HG03460 (cell line): ENCODE results near the gene HK2.
"Not testable (repeated sequence)": the region's sequence is repeated elsewhere in the genome, so short reads cannot be mapped to it uniquely, and the experiment has no call there.

Experiments
- ATAC-seq: cut with Tn5 transposase; IDR thresholded peaks from one replicate; pipeline ENCODE4 v1.9.1; 2021; ENCODE audit not compliant: unreplicated experiment

HK2 gene

DNA sequence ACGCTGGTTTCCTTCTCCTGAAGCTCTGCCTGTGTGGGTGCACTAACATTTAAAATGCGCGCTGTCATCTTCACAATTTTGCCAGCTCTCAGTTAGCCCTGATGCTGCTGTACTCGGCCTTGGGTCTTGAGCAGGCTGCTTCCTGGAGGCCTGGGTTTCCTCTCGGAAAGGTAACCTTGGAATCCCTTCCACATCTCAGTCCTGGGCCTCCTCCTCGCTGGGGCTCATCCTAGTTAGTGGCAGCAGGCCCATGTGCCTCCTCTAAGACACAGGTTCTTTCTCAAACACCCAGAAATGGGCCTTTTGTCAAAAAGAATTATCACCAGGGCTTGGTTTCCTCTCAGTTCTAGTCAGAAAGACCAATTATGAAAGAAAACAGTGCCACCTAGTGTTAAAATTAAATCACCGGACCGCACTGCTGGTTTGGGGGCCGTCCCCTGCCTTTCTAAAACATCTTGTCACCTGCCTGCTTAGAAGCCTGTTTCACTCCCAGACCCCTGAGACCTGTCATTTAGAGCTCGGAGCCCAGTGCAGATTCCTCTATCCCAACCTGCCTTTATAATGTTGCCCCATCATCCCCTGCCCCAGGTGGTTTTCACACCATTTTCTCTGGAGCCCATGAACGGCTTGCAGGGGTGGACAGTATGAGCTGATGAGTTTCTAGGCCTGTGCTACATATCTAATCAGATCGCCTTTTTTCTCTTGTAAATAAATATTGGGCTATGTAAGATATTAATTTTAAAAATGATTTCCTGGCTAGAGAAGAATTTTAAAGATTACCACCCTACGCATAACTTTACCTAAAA is 42.4 kb downstream of the HK2 start:
- peak; percentile 73 for ATAC-seq

DNA sequence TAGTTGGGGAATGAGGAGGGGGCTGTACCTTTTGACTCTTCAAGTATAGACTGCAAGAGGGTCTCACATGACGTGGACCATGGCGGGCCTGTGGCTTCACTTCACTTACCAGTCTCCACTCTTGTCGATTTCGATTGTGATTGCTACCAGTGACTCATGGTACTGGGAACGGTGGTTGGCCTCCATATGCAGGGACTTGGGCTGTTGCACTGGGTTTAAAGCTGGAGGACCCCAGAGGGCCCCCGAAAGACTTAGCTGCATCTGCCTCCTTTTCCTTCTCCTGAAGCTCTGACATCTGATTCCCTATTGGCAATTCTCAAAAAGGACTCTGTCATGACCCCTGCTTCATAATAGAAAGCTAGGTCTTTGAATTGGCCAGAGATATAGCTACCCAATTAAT is 43.4 kb downstream of the HK2 start:
- ATAC-seq, result no peak

DNA sequence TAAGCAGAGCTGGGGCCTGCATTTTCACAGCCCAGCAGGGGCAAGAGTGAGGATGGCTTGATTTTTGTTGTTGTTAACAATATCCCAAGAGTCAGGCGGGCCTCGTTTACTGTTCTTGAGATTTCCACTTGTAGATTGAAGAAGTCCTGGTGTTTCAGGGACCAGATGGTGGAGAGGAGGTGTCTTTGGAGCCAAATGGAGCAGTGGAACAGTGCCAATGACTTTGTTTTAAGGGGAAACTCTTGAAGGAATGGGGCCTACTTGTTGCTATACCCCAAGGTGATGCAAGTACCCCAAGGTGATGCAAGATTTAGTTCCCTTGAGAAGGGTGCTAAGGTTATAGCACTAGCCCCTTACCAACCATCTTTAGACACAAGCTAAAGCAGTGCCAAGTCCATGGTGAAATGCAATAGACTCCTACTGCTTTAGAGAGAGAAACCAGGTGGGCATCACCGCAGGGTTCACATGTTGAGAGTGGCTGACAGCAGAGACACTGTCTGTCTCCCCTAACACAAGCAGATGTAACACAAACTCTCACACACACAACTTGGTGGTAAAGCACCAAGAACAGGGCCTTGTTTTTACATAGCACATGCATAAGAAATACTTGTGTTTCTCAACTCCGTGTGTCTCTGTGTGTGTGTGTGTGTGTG is 44.0 kb downstream of the HK2 start:
- no peak for ATAC-seq

DNA sequence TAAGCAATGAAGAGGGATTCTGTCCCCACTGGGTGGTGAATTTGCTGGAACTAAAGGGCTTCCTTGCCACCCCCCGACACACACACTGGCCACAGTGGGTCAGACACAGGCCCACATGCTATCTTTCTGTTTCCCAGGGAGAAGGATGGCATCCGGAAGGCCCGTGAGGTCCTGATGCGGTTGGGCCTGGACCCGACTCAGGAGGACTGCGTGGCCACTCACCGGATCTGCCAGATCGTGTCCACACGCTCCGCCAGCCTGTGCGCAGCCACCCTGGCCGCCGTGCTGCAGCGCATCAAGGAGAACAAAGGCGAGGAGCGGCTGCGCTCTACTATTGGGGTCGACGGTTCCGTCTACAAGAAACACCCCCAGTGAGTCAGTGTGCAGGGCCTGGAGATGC is 44.6 kb downstream of the HK2 start:
- ATAC-seq, result no peak

DNA sequence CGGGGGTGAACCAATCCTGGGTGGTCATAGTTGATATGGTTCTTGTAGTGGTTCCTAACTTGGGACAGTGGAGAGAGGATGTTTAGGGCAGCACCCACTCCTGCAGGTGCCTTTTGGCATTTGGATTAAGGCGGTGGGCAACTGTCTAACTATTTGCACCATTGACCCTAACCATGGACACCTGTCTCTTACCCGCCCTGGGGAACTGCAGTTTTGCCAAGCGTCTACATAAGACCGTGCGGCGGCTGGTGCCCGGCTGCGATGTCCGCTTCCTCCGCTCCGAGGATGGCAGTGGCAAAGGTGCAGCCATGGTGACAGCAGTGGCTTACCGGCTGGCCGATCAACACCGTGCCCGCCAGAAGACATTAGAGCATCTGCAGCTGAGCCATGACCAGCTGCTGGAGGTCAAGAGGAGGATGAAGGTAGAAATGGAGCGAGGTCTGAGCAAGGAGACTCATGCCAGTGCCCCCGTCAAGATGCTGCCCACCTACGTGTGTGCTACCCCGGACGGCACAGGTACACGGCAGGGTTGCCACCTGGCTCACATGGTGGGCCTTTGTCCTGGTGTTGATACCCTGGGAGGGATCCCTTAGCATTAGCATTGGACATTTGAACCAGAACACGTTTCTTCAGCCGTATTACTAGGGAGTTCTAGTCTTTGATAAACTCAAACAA is 46.3 kb downstream of the HK2 start:
- ATAC-seq, result no peak

DNA sequence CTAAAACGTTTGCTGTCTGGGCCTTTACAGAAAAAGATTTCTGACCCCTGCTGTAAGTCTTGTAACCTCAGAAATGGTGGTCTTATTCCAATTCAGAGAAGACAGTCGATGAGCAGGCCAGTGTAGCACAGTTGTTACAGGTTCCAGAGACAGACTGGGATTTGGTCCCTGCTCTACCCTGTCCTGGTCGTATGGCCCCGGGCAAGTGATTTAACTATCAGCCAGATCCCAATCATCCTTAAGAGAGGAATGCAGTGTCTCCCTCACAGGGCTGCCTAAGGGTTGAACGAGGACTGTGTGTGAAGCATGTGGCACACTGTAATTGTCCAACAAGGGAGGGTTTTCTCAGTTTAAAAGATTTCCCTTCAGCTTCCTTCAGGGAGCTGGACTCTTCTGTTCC is 47.2 kb downstream of the HK2 start:
- ATAC-seq, result no peak

DNA sequence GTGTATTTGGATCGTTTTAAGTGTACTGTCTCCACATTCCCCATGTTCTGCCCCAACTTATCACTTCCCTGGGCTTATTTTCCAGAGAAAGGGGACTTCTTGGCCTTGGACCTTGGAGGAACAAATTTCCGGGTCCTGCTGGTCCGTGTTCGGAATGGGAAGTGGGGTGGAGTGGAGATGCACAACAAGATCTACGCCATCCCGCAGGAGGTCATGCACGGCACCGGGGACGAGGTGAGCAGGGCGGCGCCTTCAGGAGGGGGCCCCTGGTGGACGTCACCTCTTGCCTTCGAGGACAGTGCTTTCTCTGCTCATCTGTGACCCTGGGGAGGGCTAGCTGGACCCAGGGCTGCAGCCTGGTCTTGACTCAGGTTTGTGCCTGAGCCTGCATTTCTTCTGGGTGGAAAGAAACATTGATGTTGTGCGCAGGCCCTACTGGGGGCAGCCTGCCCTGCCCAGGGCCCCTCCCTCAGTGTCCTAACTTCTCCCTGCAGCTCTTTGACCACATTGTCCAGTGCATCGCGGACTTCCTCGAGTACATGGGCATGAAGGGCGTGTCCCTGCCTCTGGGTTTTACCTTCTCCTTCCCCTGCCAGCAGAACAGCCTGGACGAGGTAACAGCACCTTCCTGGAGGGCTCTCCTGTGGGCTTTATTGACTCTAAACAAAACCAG is 47.8 kb downstream of the HK2 start:
- ATAC-seq, result no peak

DNA sequence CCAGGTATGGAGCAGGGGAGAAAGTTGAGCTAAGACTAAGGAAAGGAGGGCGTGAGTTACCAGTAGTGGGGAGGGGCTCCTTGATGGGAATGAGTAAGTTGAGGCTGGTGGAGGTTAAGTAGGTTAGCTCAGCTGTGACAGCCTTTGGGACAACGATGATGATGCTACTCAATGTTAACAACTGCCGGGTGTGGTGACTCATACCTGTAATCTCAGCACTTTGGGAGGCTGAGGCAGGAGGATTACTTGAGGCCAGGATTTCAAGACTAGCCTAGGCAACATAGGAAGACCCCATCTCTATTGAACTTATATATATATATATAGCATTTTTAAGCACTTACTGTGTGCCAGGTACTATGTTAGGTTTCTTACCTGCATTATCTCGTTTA is 48.4 kb downstream of the HK2 start:
- no peak for ATAC-seq

DNA sequence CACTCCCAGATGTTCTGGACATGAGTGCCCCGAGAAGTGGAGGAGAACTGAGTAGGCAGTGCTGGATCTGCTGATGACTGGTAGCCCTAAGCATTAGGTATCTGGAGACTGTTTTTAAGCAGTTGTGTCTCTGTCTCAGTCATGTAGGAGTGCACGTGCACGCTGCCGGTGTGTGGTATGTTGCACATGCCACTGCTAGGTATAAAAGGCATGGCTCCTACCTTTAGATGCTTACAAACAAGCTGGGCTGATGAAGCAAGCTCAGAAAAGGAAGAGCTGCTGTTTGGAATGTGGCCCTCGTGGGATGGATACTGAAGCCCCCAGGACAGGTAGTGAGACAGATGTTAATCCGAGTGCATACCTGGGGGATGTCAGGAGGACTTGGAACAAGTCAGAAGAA is 49.1 kb downstream of the HK2 start:
- no peak for ATAC-seq

DNA sequence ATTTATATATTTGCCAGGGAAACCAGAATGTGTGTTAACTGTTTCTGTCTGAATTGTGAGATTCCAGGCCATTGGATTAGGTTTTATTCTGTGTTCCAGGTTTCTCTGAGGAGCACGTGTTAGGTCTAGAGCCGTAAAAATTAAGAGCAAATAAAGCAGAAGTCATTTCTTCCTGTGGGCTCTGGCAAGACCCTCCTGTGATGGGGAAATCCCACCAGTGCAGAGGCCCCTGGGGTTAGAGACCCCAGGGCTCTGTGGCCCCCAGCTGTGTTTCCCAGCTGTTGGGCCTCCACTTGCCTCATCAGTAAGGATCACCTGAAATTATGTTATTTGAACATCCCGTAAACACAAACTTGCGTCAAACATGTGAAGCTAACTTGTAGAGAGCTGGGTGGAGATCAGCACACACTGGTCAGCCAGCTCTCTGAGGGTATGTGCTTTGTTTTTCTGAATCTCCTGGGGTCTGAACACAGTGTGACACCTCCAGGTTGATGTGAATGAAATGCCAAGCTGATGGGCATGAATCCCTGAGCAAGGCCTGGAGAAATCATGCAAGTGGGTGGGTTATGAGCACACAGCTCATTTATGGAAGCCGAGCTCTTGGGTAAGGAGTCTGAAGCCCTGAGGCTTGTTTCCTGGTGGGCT is 50.3 kb downstream of the HK2 start:
- ATAC-seq, result no peak

DNA sequence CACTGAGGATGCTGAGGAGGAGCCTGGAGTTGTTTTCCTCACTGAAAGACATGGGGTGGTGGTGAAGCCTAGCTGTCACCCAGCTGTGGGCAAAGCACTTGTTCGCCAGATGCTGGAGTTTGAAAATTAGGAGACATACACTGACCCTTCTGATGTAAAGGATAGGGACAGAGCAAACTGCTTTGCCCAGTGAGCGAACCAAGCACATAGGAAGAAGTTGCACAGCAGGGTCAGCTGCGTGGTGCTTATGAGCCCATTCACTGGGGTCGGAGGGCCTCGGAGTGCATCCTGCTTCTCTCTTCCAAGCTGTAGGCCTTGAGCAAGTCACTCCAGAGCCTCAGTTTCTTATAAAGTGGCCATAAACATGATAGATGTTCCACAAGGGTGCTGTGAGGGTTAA is 50.9 kb downstream of the HK2 start:
- no peak for ATAC-seq

DNA sequence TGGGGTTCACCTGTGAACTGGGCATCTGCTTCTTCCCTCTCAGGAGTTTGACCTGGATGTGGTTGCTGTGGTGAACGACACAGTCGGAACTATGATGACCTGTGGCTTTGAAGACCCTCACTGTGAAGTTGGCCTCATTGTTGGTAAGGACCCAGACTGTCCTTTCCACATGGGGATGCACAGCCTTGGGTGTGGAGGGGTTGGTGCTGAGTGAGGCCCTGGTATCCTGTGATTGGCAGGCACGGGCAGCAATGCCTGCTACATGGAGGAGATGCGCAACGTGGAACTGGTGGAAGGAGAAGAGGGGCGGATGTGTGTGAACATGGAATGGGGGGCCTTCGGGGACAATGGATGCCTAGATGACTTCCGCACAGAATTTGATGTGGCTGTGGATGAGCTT is 52.3 kb downstream of the HK2 start:
- no peak for ATAC-seq

DNA sequence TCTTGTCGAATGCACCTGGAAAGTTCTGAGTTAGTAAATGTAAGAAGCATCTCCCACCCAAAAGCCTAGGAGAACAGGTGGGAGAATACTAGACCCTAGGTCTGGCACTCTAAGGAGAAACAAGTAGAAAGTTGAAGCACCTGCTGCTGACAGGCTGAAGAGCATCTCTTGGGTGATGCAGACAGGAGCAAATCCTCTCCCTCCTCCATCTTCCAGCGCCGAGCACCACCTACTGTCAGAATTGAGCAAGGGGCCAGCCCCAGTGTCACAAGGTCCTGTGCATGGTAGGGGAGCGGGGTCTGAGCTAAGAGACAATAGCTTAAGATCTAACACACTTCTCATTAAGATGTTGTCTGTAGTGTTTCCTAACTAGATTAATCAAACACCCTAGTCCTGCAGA is 52.9 kb downstream of the HK2 start:
- no peak for ATAC-seq

DNA sequence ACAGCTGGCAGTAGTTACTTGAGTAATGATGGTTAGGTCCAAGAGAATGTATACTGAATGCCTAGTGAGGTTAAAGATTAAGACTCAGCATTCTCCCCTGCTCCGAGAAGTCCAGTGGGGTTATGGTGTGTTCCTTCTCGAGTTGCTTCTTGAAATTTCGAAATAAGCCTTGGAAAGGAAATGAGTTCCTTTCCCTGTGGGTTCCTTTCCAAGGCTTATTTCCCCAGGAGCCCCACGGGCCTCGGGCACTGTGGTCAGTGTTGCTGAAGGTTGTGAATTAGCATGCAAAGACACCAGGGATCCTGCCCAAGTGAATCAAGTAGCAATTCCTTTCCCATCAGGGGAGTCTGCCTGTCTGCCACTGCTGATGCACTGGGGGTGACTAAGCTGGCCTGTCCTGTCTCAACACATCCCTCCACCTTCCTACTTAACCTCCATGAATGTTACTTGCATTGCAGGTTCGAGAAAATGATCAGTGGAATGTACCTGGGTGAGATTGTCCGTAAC is 53.6 kb downstream of the HK2 start:
- no peak for ATAC-seq

DNA sequence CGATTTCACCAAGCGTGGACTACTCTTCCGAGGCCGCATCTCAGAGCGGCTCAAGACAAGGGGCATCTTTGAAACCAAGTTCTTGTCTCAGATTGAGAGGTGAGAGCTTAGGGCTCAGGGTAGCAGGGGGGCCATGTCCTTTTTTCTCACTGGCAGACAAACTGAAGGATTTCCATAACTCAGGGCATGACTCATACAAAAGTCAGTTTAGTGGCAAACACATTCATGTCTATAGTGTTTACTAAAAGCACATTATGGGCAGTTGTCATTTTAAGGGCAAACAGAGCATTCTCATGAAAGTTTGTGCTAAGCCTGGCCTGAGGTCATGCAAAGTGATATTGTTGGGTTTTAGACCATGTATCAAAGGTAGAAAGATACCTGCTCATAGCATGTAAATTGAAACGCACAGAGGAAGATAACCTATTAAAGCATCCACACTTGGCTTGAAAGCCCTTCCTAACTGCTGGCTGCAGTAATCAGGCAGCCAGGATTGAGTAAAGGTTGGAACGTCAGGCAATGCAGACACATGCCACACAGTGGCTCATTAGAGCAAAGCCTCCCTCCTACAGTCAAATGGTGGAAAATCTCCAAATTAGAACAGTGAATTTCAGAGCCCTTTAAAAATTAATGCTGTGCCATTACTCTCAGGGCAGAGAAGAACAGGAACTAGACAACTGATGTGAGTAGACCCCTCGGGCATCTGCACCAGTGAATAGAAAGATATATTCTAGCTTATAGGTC is 54.2 kb downstream of the HK2 start:
- ATAC-seq, result no peak

DNA sequence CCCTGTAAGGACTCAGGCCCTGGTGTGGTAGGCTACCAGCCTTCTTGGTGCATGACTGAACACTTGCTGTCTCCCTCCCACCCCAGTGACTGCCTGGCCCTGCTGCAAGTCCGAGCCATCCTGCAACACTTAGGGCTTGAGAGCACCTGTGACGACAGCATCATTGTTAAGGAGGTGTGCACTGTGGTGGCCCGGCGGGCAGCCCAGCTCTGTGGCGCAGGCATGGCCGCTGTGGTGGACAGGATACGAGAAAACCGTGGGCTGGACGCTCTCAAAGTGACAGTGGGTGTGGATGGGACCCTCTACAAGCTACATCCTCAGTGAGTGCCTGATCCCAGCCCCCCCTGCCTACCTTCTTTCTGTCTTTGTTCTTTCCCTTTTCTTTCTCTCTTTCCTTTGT is 55.2 kb downstream of the HK2 start:
- no peak for ATAC-seq

DNA sequence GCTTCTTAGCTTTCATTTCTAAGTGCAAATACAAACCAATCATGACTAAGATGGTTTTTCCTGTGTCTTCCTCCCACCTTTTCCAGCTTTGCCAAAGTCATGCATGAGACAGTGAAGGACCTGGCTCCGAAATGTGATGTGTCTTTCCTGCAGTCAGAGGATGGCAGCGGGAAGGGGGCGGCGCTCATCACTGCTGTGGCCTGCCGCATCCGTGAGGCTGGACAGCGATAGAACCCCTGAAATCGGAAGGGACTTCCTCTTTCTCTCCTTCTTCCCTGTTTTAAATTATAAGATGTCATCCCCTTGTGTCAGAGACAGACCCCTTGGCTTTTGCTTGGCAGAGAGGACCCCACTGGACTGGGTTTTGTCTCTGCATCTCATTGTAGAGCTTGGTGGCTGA is 56.8 kb downstream of the HK2 start:
- ATAC-seq, result no peak

DNA sequence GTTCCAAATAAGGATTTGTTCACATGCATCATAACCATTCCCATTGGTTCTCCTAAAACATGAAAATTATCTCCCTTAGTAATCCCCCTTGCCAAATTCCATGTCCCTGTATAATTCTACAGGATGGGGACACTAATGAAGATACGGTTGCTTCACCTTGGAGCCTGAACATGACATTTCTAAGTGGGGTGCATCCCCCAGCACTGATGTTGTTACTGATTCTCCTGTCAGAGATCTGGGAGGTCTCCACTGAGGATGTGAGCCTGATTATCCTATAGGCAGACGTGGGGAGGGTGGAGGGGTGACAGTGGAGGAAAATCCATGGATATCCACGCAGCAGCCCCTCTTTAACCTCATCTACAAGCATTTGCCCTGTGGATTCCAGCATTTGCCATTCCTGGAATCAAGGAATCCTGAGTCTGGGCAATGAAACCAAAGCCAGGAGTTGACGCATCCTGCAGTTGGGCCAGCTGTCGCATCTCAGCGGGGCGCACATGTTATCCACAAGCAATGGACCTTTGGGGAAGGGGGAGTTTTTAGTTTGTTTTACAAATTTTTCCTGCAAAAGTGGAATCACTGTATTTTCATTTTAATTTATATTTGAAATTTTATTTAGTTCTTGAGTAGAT is 57.3 kb downstream of the HK2 start:
- no peak for ATAC-seq

DNA sequence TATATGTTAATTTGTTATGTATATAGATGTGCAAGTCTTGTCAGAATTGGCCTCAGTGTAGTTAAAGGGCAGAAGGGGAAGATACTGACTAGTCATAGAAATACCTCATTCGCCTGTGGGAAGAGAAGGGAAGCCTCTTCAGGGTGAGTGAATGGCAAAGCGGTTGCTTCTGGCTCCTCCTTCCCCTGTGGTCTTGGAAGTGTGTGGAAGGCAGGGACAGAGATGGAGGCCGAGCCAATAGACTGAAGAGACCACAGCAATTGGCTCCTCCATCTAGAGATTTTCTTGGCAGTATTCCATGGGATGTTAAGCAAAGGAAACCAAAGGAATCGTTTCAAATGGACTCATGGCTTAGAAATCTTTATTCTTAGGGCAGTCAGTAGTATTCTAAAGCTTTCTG is 57.9 kb downstream of the HK2 start:
- ATAC-seq, result not testable (repeated sequence)

DNA sequence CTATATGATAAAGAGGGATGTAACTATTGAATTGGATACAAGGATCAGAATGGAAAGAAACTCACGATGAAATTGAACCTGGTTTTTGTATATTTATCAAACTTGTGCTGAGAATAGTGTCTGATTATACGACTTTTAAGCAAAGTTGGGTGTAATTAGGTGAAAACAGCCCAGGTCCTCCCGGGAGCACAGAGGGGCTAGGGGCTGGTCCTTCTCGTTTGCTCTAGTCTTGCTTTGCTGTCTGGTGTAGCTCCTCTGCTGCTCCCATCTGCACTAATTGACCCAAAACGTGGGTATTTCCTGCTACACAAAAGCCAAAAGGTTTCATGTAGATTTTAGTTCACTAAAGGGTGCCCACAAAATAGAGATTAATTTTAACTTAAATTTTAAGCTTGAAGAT is 58.7 kb downstream of the HK2 start:
- no peak for ATAC-seq
